ENCODE measurements around the gene ITGAE.
A peak's percentile ranks its signal among the peaks of the same experiment; 100 is the strongest.

Gene ITGAE

GRCh38 chr17:3689262-3690093 is 111.5 kb downstream of the ITGAE start:
- no peak for DNase-seq

DNA sequence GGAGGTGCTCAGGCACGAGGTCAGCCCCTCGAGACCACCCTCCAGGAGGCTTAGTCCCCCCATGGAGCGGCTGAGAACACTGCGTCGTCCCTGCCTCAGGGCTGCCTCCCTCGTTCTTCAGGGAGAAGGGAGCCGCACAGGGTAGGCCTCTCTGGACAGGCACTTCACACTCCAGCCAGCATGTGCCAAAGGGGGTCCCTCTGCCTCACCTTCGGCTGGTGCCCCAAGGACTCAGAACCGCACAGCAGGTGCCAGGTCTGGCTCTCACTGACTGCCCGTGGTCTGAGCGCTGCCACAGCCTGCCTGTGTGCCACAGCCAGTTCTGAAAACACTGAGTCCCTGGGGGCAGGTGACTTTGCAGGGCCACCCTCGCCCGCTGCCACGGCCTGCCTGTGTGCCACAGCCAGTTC is 112.1 kb downstream of the ITGAE start:
- DNase-seq: no peak

DNA sequence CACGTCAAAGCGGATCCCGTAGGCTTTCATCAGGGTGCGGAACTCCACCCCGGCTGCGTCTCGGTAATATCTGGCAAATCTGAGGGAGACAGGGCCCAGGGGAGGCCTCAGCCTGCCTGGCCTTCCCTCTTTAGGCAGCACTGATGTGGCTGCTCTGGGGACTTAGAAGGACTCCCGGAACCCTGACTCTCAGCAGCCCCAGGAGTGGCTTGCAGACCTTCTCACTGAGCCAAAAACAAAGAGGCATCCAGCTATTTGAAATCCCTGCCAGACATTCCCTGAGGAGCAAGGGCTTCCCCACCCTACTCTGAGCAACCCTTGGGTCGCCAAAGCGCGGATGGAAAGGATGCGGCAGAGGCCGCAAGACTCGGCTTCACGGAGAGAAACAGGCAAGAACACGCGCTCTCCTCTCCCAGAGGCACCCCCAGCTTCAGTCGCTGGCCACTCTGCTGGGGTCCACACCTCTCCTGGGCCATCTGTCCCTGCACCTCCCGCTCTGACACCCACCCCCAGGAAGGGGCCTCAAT is 112.9 kb downstream of the ITGAE start:
- no peak for DNase-seq

- no peak for DNase-seq
Measured at GRCh38 chr17:3685174-3685573, 115.8 kb downstream of the ITGAE start.

DNA sequence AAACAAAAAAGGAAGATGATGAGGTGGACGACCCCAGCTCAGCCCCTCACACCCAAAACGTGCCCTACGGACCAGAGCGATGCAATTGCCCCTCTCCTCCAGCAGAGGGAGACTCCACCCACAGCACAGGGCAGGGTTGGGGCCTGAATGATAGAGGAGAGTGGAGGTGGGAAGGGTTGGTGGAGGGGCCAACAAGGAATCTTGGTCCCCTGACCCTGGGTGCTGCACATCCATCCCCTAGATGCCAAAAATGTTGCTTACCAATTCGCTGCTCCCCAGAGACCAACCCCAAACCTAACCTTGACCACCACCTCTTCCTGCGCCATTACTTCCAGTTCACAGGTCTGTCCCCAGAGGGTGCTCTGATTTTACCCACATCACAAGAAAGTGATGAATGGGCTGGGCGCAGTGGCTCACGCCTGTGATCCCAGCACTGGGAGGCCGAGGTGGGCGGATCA is 117.9 kb downstream of the ITGAE start:
- DNase-seq: peak; percentile 52 to 65

- DNase-seq: no peak
Measured at GRCh38 chr17:3682033-3682432, 119.0 kb downstream of the ITGAE start.

GRCh38 chr17:3681565-3681964 is 119.4 kb downstream of the ITGAE start:
- DNase-seq: no peak

- no peak for DNase-seq
Measured at GRCh38 chr17:3681057-3681456, 119.9 kb downstream of the ITGAE start.

GRCh38 chr17:3679531-3680126 is 121.4 kb downstream of the ITGAE start:
- no peak for DNase-seq

DNA sequence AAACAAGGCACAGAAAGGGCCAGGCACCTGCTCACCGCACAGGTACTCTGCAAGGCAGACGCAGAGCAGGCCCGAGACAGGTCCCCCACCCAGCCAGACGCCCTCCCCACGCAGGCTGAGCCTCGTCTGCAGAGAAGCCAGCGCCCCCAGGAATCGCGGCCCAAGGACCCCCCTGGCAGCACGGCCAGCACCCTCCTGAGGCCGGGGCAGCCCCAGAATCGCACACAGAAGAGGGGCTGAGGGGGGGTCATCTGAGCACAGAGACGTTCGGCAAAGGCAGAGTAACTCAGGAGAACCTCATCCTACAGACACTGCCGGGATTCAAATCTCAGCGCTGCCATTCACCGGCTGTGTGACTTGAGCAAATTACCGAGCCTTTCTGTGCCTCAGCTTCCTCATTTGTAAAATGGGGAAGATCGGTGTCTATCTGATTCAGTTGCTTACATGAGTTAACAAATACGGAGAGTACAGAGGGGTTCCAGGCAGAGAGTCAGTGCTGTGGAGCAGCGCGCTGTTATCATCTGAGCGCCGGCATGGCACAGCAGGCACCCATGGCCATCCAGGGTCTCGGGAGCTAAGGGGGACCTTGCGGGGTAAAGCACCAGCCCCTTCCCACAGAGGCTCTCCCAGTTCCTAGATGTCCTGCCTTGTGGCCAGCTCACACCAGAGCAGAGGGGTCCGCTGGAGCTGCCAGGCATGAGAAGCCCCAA is 122.0 kb downstream of the ITGAE start:
- no peak for DNase-seq

DNA sequence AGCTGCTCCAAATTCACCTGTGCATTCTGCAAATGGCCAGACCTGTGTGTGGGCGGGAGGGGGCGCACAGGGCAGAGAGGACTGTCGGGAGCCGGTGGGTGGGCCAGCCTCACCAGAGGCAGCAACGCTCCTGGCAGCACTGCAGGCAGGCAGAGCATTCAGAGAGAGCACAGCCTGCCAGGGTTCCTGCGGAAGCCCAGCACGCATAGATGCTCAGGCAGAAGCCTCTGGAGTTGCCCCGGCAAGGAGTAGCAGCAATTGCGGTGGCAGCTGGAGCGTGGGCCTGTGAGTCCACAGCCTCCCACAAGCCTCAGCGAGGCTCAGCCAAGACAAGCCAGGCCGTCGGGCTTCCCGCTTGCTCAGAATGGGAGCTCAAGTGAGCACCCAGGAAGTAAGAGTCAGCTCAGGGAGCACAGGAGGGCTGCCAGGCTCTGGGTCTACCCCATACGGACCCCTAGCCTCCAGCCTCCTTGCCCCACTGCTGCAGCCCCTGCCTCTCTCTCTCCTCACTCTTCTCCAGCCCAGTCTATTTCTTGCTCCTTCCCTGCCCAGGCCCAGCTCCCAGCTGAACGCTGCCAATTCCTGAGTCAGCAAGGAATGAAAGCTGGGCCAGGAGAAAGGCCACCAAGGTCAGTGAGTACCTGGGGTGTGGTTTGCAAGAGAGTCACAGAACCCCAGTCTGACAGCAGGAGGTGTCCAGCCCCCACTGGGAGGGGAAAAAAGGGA is 122.7 kb downstream of the ITGAE start:
- DNase-seq: no peak

- DNase-seq: no peak
Measured at GRCh38 chr17:3675886-3676285, 125.1 kb downstream of the ITGAE start.

GRCh38 chr17:3672571-3672970 is 128.4 kb downstream of the ITGAE start:
- DNase-seq: no peak

DNA sequence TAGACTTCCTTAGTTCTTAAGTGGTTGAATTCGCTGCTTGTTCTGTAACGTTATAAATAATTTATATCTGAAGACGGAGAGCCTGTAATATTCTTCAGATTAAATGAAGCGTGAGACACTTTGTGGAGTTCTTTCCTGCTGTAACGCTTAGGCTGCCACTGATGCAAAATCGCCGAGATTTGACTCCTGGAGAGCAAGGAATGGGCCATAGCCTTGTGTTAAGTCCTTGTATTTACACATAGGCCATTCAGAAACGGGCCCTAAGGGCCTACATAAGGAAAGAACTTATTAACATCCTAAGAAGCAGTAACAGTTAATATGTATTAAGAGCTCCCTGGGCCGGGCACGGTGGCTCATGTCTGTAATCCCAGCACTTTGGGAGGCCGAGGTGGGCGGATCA is 131.4 kb downstream of the ITGAE start:
- no peak for DNase-seq

- no peak for DNase-seq
Measured at GRCh38 chr17:3669085-3669347, 132.0 kb downstream of the ITGAE start.

DNA sequence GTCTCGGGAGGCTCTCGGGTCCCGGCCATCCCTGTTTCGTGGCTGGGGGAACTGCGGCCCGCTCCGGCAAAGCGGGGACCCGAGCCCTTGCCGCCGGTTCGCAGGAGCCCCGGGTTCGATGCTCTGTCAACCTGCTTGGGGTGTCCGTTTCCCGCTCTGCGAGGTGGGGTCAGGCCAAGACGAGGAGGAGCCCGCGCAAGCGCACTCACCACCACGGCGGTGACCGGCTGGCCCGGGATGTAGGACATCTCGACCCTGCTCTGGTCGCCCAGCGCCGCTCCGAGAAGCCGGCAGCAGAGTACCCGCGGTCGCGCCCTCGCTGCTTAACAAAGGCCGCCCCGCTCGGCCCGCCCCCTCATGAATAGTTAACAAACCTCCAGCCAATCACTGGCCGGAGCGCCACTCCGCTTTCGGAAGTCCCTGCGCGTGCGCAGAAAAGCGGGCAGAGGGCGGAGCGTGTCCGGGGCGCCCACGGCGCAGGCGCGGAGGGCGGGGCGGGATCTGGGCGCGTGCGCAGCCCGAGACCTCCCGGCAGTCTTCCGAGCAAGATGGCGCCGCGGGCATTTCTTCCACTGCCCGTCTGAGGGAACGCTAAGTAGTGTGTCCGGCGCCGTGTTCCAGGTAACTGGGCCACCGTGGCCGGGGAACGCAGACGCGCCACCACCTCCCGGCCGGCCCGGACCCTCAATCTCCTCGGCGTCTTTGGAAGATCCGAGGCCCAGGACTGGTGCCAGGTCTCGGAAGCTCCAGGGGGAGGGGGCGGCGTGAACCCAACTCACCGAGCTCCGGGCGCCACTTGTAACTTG is 132.5 kb downstream of the ITGAE start, which contains the start of the genes EMC6 and TAX1BP3:
TSS of gene EMC6 (plus strand) at position 534 of the 806 bp plus-strand sequence. CDS start 335 bp downstream, outside the sequence.
TSS of gene TAX1BP3 (minus strand) at position 300 of the 806 bp plus-strand sequence. CDS start at position 248, 52 bp downstream.
- peak; percentile 97 to 99 for DNase-seq

- DNase-seq: no peak
Measured at GRCh38 chr17:3667366-3668278, 133.4 kb downstream of the ITGAE start.

GRCh38 chr17:3666516-3666915 is 134.5 kb downstream of the ITGAE start:
- DNase-seq: no peak

DNA sequence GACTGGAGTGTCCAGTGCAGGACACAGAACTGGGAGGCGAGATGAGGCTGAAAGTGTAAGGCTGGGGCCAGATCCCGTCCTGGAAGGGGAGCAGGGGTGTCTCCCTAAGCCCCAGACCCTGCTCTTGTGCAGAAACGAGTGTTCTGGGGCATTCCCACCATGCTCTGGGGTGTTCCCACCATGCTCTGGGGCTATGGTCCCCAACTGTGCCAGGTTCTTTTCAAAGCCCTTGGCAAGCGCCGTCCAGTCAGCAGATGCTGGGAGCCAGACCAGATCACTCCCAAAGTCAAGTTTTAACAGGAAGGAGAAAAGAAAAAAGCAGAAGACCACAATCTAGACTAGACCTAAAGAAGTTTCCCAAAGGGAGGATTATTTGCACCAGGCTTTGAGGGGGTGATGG is 135.2 kb downstream of the ITGAE start:
- DNase-seq: no peak
